ENCODE results near the gene OR13C5.
A peak's percentile ranks its signal among the peaks of the same experiment; 100 is the strongest.
"Not testable (repeated sequence)": the region's sequence is repeated elsewhere in the genome, so short reads cannot be mapped to it uniquely, and the experiment has no call there.

Gene OR13C5, protein sequence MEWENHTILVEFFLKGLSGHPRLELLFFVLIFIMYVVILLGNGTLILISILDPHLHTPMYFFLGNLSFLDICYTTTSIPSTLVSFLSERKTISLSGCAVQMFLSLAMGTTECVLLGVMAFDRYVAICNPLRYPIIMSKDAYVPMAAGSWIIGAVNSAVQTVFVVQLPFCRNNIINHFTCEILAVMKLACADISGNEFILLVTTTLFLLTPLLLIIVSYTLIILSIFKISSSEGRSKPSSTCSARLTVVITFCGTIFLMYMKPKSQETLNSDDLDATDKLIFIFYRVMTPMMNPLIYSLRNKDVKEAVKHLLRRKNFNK

DNA sequence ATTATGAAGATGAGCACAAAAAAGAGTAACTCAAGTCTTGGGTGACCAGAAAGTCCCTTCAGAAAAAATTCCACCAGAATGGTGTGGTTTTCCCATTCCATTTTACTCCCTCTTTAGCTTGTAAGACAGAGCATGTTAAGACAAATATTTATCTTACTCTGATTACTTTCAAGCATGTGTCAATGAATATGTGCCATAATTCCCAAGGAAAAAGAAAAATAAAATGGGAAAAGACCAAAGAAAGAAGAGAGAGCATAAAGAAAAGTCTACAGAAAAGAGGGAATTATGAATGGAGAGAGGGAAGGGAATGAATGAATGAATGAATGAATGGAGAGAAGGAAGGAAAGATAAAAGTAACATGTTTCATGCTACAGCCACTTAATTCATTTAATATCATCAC is at the start of gene OR13C5:
OR13C5 (minus strand) TSS at position 101 of the 400 bp plus-strand sequence; CDS start at position 101, 0 bp downstream.
- DNase-seq (ENCODE audit: low read depth in 2 of 2) = not testable (repeated sequence)

DNA sequence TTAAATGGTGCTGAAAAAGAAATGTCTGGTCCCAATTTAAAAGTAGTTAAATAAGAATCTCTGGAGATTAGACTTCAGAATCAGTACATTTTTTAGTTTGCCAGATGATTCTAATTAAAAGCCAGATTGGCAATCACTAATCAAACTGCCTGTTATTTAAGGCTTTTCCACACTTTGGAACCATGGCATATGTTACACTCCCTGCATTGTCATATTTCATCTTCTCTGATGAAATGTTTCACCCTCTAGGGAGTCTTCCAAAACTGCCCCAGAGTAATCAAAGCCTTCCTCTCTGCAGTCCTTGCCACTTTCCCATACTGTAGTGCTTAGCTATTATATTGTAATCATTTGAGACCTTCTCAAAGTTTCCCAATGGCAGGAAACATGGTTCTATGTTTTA is 36.2 kb upstream of the OR13C5 start:
- peak; percentile 79 to 80 for DNase-seq (ENCODE audit: low read depth in 2 of 2)

DNA sequence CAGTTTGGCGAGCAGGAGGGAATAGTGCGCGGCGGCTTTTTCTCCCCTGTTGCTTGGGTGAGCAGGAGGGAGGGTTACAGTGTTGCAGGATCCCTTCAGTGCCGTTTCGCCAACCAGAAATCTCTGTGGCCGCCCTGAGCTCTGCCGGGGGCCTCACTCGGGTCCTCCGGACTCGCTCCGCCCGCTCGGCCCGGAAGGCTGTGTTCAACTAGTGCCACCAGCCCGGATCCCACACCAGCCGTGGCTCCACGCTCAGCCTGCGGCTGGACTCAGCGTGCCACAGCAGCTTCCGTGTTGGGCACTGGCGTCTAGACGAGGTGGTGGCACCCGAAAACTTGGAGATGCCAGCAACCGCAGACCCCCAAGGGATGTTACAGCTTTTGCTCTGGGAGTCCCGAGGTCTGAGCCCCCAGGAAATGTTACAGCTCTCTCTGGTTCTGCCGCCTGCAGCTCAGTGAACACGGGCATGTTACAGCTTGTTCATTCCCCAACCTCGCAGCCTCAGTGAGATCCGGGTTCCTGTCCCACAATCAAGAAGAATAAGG is 34.8 kb upstream of the OR13C5 start:
- DNase-seq (ENCODE audit: low read depth in 2 of 2) = no peak

DNA sequence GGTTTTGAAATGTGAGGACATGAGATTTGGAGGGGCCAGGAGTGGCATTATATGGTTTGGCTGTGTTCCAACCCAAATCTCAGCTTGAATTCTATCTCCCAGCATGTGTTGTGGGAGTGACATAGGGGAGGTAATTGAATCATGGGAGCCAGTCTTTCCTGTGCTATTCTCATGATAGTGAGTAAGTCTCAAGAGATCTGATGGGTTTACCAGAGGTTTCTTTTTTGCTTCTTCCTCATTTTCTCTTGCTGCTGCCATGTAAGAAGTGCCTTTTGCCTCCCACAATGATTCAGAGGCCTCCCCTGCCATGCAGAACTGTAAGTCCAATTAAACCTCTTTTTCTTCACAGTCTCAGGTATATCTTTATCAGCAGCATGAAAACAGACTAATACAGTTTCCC is 26.8 kb upstream of the OR13C5 start:
- DNase-seq (ENCODE audit: low read depth in 2 of 2) = not testable (repeated sequence)

DNA sequence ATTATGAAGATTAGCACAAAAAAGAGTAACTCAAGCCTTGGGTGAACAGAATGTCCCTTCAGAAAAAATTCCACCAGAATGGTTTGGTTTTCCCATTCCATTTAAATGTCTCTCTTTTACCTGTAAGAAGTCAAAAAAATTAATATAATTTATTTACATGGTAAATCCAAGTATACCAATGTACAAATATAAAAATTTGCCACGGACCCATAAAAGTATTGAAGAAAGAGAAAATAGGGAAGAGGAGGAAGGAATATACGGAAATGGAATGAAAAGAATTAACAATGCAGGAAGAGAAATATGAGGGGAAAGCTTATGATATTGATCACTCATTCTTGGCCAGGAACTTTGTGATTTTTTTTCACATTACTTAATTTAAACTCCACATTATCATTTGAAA is 18.9 kb upstream of the OR13C5 start, which contains the start of gene OR13C9:
OR13C9 (minus strand) TSS at position 101 of the 400 bp plus-strand sequence; CDS start at position 101, 0 bp downstream.
- DNase-seq (ENCODE audit: low read depth in 2 of 2) = no peak

DNA sequence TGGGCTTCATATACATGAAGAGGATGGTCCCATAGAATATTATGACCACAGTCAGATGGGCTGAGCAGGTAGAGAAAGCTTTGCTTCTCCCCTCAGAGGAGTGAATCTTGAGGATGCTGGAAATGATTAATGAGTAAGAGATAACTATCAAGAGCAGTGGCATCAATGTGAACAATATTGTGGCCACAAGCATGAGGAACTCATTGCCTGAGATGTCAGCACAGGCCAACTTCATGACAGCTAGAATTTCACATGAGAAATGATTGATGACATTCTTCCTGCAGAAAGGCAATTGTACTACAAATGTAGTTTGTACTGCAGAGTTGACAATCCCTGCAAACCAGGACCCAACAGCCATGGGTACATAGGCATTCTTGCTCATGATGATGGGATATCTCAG is 18.2 kb upstream of the OR13C5 start:
- peak in 1 of 2 experiments; percentile 12 for DNase-seq (ENCODE audit: low read depth in 2 of 2)

DNA sequence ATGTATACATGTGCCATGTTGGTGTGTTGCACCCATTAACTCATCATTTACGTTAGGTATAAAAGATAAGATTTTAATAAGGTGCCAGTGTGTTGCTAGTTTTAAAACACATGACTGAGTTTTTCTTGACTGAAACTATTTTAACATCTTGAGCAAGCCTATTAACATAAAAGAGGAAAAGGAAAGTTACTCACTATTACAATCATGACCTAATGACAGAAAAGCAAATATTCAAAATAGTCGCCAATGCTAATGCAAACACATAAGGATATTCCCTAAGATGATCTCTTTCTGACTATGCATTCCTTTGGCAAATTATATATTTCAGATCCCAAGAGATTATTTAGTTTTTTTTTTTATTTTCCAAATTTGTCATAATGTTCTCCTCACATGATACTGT is 12.0 kb upstream of the OR13C5 start:
- no peak for DNase-seq (ENCODE audit: low read depth in 2 of 2)

DNA sequence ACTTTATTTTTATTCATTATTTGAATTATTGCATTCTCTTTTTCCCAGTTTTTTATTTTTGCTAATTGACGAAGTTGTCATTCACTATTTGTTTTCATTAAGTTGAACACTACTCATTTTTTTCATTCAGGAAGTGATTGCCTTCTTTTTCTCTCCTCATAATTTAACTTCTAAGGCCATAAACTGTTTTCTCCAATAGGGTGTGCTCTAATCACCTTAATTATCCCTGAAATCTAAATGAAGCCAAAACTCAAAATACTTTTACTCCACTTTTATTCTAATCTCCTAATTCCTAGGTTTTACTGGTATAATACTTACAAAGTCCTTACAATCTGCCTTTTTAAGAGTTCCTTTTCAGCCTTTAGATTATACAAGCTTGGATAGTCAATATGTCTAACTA is 9.1 kb upstream of the OR13C5 start:
- DNase-seq (ENCODE audit: low read depth in 2 of 2) = no peak

DNA sequence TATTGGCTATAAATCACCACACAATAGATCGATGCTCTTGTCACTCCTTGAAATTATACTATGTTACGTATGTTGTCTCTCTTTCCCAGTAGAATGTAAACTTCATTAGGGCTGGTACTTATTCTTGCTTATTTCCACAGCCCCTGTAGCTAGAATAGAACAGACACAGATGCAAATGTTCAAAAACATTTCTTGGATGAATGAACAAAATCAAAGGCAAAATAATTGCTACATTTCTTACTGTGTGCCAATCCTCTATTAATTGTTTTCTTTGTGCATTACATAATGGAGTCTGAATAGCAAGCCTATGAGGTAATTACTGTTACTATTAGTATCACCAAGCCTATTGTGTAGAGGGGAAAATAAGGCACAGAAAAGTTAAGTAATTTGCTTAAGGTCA is 6.9 kb upstream of the OR13C5 start:
- no peak for DNase-seq (ENCODE audit: low read depth in 2 of 2)

DNA sequence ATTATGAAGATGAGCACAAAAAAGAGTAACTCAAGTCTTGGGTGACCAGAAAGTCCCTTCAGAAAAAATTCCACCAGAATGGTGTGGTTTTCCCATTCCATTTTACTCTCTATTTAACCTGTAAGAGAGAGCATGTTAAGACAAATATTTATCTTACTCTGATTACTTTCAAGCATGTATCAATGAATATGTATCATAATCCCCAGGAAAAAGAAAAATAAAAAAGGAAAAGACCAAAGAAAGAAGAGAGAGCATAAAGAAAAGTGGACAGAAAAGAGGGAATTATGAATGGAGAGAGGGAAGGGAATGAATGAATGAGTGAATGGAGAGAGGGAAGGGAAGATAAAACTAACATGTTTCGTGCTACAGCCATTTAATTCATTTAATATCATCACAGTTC is 6.3 kb upstream of the OR13C5 start, which contains the start of gene OR13C2:
OR13C2 (minus strand) TSS at position 101 of the 400 bp plus-strand sequence; CDS start at position 101, 0 bp downstream.
- not testable (repeated sequence) for DNase-seq (ENCODE audit: low read depth in 2 of 2)

DNA sequence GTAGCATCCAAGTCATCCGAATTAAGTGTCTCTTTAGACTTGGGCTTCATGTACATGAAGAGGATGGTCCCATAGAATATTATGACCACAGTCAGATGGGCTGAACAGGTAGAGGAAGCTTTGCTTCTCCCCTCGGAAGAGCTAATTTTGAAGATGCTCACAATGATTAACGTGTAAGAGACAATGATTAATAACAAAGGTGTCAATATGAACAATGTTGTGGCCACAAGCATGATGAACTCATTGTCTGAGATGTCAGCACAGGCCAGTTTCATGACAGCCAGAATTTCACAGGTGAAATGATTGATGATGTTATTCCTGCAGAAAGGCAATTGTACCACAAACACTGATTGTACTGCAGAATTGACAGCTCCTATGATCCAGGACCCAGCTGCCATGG is 5.6 kb upstream of the OR13C5 start:
- no peak for DNase-seq (ENCODE audit: low read depth in 2 of 2)

DNA sequence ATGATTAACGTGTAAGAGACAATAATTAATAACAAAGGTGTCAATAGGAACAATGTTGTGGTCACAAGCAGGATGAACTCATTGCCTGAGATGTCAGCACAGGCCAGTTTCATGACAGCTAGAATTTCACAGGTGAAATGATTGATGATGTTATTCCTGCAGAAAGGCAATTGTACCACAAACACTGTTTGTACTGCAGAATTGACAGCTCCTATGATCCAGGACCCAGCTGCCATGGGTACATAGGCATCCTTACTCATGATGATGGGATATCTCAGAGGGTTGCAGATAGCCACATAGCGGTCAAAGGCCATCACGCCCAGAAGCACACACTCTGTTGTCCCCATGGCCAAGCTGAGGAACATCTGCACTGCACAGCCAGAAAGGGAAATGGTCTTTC is 464 bp downstream of the OR13C5 start:
- not testable (repeated sequence) for DNase-seq (ENCODE audit: low read depth in 2 of 2)

DNA sequence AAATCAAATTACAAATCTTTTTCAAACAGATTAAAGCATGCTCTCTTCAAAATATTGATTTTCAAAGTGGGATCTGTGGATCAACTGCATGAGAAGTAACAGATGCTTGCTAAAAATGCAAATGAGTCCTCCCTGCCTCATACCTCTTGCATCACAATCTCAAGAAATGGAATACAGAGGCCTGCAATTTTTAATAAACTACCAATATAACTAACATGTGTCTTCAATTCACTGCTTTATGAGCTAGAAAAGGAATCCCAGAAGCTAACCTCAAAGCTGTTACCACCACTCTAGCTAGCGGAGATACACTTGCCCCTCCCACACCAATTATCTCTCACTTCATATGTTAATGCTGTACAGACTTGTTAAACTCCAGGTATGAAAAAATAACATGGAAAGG is 9.6 kb downstream of the OR13C5 start:
- DNase-seq (ENCODE audit: low read depth in 2 of 2) = peak; percentile 54 to 55

DNA sequence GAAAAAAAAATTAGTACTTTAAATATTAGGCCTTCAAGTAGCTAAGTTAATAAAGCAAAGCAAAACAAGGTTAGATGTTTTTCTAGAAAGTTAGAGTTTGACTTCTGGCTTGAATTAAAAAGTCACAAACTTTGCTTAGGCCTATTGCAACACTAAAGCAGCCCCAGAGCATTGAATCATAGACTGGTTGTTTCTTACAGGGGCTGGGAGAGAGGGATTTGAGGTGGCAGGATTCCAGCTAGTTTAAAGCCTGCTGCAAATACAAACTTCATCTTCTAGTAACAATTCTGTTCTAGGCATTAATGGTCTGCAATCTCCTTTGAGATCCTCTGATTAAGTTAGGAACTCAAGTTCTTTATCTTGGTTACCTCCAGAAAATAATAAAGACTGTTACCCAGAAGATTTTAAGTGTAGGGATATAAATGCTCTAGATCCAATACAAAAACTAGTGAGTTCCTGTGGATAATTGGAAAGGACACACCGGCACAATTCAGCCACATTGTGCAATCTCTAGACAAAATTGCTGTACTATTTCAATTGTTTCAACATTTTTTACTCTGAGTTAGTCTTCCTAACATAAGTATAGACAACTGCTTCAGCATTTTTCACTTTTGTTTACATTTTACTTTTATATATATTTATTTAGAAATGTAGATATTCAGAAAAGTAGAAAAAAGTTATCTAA is 12.6 kb downstream of the OR13C5 start:
- DNase-seq (ENCODE audit: low read depth in 2 of 2) = peak; percentile 94 to 95

DNA sequence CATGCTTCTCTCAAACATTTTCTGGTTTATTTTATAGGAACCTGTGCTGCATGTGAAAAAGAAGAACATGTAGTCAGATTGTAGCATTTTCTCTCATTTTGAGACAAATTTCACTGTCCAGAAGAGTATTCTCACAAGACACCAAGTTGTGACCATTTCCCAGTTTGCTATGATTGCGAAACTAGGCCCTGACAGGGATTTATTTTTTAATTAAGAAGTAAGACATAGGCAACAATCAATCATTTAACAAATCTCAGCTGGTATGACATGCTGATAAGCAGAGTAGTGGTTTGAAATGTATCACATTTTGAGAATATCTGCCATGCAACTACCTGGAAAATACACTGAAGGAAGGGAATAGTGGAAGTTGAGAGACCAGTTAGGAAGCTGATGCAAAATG is 18.7 kb downstream of the OR13C5 start:
- no peak for DNase-seq (ENCODE audit: low read depth in 2 of 2)

DNA sequence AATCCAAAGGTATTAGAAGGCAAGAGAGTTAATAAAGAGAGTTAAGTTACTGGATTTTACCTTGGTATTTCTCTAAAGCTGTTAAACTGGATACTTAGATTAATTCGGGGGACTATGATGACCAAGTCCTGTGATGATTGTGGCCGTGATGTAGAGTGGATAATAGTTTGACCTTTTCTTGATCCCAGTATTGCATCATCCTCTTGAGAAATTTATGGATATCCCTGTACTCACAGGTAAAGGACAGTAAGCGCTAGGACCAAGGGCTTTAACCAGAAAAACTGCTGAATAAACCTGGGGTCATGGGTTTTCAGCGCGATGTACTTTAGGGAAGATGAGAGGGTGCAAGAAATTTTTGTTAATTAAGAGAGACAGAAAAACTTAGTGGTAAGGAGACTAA is 21.9 kb downstream of the OR13C5 start:
- DNase-seq (ENCODE audit: low read depth in 2 of 2) = no peak

DNA sequence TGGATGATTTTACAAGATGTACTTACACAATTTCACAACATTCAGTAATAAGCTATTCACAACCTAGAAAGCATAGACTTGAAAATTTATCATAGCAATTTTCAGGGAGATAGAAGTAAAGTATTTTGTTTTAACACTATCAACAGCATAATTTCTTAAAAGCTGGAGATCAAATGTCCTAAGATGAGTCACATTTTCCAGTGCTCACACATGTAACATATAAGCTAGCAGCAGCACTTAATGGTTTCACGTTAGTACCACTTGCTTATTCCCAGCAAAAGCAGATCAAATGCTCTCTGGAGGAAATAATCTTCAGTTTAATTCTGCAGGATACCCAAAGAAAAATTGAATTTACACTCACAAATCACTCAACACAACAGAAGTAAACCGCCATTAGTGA is 23.8 kb downstream of the OR13C5 start:
- DNase-seq (ENCODE audit: low read depth in 2 of 2) = peak in 1 of 2 experiments; percentile 18

DNA sequence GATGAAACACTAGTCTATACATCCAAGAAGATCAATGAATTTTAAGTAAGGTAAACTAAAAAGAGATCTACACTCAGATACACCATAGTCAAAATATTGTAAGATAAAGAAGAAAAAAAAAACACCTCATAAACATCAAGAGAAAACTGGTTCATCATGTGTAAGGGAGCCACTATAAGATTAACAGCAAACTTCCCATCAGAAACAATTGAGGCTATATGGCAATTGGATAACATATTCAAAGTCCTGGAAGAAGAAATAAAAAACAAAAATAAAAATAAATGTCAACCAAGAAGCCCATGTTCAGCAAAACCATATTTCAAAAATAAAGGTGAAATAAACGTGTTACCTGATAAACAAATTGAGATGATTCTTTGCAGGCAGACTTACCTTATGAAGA is 26.6 kb downstream of the OR13C5 start:
- DNase-seq (ENCODE audit: low read depth in 2 of 2) = no peak

DNA sequence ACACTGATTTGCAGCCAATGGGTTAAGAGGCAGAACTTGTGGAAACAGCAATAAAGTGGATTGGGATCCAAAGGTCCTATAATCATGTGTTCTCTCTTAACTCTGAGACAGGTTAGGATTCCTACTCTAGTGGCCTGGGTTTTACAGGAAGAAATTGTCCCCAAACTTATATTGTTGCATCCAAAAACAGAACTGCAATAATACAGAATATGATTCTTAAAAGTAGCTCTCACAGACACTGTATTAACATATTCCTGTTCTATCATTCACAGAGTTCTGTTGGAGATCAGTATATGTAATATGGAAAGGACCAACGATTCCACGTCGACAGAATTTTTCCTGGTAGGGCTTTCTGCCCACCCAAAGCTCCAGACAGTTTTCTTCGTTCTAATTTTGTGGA is 30.3 kb downstream of the OR13C5 start, which contains the start of gene OR13C8:
OR13C8 (plus strand) TSS at position 301 of the 400 bp plus-strand sequence; CDS start at position 301, 0 bp downstream.
- DNase-seq (ENCODE audit: low read depth in 2 of 2) = no peak

DNA sequence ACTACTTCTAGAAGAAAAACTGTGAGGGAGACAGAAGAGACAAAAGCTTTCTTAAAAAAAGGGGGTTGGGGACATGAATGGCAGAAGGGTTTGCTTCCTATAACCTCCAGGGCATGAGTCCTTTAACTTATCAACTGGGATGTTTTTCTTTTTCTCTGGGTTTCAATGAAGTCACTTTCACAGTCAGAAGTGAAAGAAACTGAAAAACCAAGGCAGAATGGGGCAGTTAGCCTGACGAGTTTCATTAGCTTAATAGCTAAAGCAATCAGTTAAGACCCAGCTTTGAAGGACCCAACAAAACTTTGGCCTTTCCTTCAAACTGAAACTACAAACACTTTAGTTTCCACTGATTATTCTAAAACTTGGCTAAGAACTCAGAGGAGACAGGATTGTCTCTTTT is 34.9 kb downstream of the OR13C5 start:
- no peak for DNase-seq (ENCODE audit: low read depth in 2 of 2)

DNA sequence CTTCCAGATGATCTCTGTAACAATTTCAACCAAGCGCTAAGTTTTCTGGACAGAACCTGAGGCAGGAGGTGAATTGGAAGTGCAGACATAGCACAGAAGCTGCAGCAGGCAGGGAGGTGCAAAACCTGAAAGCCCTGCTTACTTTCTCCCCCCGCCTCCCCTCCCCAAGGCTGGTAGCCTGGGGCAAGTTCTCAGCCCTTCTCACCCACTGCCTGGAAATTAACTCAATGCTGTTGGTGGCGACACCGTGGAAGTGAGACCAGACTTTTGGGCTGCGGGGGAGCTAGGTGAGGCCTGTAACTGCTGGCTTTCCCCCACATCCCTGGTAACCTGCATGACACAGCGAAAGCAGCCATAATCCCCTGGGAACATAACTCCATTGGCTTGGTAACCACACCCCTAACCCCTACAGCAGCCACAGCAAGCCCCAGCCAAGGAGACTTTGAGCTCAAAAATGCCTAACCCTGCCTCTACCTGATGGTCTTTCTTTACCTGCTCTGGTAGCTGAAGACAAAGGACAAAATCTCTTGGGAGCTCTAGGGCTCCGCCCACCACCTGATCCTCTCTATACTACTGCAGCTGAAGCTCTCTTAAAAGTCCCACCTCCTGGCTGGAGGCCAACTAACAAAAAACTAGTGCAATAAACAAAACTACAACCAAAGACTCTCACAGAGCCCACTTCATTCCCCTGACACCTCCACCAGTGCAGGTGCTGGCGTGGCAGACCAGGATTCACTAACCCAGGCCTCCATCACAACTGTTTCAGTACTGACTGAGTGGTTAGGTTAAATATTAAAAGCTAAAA is 42.2 kb downstream of the OR13C5 start:
- DNase-seq (ENCODE audit: low read depth in 2 of 2) = no peak

DNA sequence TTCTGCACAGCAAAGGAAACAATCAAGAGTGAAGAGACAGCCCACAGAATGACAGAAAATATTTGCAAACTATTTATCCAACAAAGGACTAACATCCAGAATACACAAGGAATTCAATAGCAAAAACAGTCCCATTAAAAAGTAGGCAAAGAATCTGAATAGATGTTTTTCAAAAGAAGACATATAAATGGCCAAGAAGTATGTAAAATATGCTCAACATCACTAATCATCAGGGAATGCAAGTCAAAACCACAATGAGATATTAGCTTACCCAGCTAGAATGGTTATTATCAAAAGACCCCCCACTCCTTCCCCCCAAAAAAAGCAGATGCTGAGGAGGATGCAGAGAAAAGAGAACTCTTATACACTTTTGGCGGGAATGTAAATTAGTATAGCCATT is 43.7 kb downstream of the OR13C5 start:
- peak; percentile 40 to 42 for DNase-seq (ENCODE audit: low read depth in 2 of 2)

Data from fibroblast of skin of left quadriceps (primary cell).